Neural progenitor cell (in vitro differentiated cells): ENCODE data around the gene MCUB.

Experiments
- EZH2 ChIP-seq: fragments of 200-600 bp; sonication (generic); IDR thresholded peaks from 2 replicates; pipeline ENCODE4 v1.6.1; 2017; ENCODE audit warnings: antibody characterized with exemption, mild to moderate bottlenecking, moderate library complexity
- TF ChIP-seq, protein P1 (sequence below): fragments of 200-600 bp; sonication (generic); IDR thresholded peaks from 2 replicates; pipeline ENCODE4 v1.5.1; 2017; ENCODE audit warnings: antibody characterized with exemption, mild to moderate bottlenecking

DNA sequence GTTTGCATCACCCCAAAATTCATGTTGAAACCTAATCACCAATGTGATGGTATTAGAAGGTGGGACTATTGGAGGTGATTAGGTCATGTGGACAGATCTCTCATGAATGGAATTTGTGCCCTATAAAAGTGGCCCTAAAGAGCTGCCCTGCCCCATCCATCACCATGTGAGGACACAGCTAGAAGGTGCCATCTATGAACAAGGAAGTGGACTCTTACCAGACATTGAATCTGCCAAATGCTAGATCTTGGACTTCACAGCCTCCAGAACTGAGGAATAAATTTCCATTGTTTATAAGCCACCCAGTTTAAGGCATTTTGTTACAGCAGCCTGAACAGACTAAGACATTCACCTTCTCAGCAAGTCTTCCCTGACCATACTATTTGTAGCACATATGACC lies 162.3 kb downstream of the MCUB start:
- TF ChIP-seq EZH2: no peak
- TF ChIP-seq, protein P1, sequence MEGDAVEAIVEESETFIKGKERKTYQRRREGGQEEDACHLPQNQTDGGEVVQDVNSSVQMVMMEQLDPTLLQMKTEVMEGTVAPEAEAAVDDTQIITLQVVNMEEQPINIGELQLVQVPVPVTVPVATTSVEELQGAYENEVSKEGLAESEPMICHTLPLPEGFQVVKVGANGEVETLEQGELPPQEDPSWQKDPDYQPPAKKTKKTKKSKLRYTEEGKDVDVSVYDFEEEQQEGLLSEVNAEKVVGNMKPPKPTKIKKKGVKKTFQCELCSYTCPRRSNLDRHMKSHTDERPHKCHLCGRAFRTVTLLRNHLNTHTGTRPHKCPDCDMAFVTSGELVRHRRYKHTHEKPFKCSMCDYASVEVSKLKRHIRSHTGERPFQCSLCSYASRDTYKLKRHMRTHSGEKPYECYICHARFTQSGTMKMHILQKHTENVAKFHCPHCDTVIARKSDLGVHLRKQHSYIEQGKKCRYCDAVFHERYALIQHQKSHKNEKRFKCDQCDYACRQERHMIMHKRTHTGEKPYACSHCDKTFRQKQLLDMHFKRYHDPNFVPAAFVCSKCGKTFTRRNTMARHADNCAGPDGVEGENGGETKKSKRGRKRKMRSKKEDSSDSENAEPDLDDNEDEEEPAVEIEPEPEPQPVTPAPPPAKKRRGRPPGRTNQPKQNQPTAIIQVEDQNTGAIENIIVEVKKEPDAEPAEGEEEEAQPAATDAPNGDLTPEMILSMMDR: no peak
